Lower leg skin (tissue), 4 donors: Measurements from ENCODE around the gene SULT2B1. TPM values are rescaled to one million over a fixed set of nuclear protein-coding genes. Genes with fewer than 3 reads are reported as not detected.

Experiments
- DNase-seq, 2 donors: peaks; one replicate each; pipeline ENCODE4 v3.0.0-alpha.2; 2019; ENCODE audit warnings: low spot score in 2 of 2
- H3K4me3 ChIP-seq: fragments of 200-600 bp; sonication (generic); 2 replicates; pipeline ENCODE4 v1.5.1; 2017; ENCODE audit warnings: mild to moderate bottlenecking, low read depth; ENCODE audit not compliant: poor library complexity, severe bottlenecking
- CTCF ChIP-seq, 3 donors: fragments of 450-650 bp; IDR thresholded peaks; one replicate each; pipeline ENCODE4 v1.5.1; 2016; ENCODE audit warnings: antibody characterized with exemption in 3 of 3, mild to moderate bottlenecking in 3 of 3, moderate library complexity in 2 of 3
- POLR2A ChIP-seq, 2 donors: fragments of 450-650 bp; IDR thresholded peaks; one replicate each; pipeline ENCODE4 v1.6.1; 2016 to 2017; ENCODE audit warnings: antibody characterized with exemption in 2 of 2, mild to moderate bottlenecking in 1 of 2, moderate library complexity in 1 of 2
- WGBS, 2 donors: methylation state at CpG; one replicate each; pipeline ENCODE4 v1.1.5; 2018; 5-methylcytosine and 5-hydroxymethylcytosine counted together
- intact Hi-C: fragments of 100-400 bp; cut with DNase I; formaldehyde crosslinking; loops from one replicate; pipeline ENCODE4 v1.15.0; 2023; ENCODE audit warnings: low total_unique reads
- total RNA-seq, 4 donors: library from RNA; depleted of rRNA; stranded (reverse); fragments of >200 nt; gene quantifications; one replicate each; pipeline ENCODE4 v1.1.0, GENCODE V29; 2016

SULT2B1 gene
- total RNA-seq, 4 donors from 2014 or later: 119 to 191 (median 166) TPM

- TF ChIP-seq CTCF (IDR thresholded peaks at IDR 0.05) (no peak), POLR2A (IDR thresholded peaks at IDR 0.05) (no peak)
- H3K4me3 ChIP-seq: no peak overlapping the region
- 71 to 83% methylated on average over 7 to 16 of the region's 16 CpGs for WGBS, 2 donors
- no peak for DNase-seq
- intact Hi-C loops: no loop called here
Observed at GRCh38 chr19:48616041-48616436, 64.1 kb downstream of the SULT2B1 start.

- no peak overlapping the region for H3K4me3 ChIP-seq
- no peak for DNase-seq
- TF ChIP-seq POLR2A (IDR thresholded peaks at IDR 0.05) (no peak), CTCF (IDR thresholded peaks at IDR 0.05) (no peak)
- intact Hi-C loops: no loop called here
- WGBS, 2 donors: 65 to 70% methylated on average over 12 of the region's 12 CpGs
Observed at GRCh38 chr19:48616491-48617056, 64.6 kb downstream of the SULT2B1 start.

GRCh38 chr19:48617146-48617937 lies 65.4 kb downstream of the SULT2B1 start:
- TF ChIP-seq CTCF (IDR thresholded peaks at IDR 0.05) (no peak), POLR2A (IDR thresholded peaks at IDR 0.05) (no peak)
- intact Hi-C loops: no loop called here
- no peak overlapping the region for H3K4me3 ChIP-seq
- WGBS, 2 donors: 57 to 59% methylated on average over 16 to 17 of the region's 18 CpGs
- no peak for DNase-seq

- TF ChIP-seq CTCF (IDR thresholded peaks at IDR 0.05): no peak
- no peak for TF ChIP-seq POLR2A (IDR thresholded peaks at IDR 0.05)
- 2 to 3% methylated on average over 18 of the region's 18 CpGs for WGBS, 2 donors
- DNase-seq: no peak
- H3K4me3 ChIP-seq: peak overlapping the region; percentile 76
- intact Hi-C loops: no loop called here
Observed at GRCh38 chr19:48618278-48618915, 66.4 kb downstream of the SULT2B1 start.

GRCh38 chr19:48618916-48619691 lies 67.1 kb downstream of the SULT2B1 start, which contains the start of the genes RPL18 and SPHK2:
TSS of gene RPL18 (minus strand) at chr19:48619178. CDS start at chr19:48619143, 35 bp downstream.
TSS of gene SPHK2 (plus strand) at chr19:48619506. CDS start at chr19:48620515, 1,009 bp downstream.
- H3K4me3 ChIP-seq: peak within 1 kb of the TSS; percentile 76
- TF ChIP-seq POLR2A (IDR thresholded peaks at IDR 0.05) (peak in 1 of 2 donors; percentile 86), CTCF (IDR thresholded peaks at IDR 0.05) (no peak)
- intact Hi-C loops: no loop called here
- DNase-seq: peak; percentile 98 to 99
- 0 to 1% methylated on average over 41 to 66 of the region's 69 CpGs for WGBS, 2 donors
